Endothelial cell of umbilical vein (primary cell): ENCODE results near the gene MUC5AC. TPM values are rescaled to one million over a fixed set of nuclear protein-coding genes. Genes with fewer than 3 reads are reported as not detected.

Source experiments
- BruUV-seq: library from RNA; stranded (reverse); fragments of 400-500 nt; replicated peaks from 2 replicates; lab custom pipeline; 2021; lab: Mats Ljungman, UMichigan
- CTCF ChIA-PET: fragments of 300-600, 350-600 bp; sonication (Branson Sonifier 250); formaldehyde crosslinking; loops from one replicate; lab custom pipeline; 2021; ENCODE audit warnings: antibody characterized with exemption, inconsistent platforms; lab: Charles Lee
- POLR2A ChIA-PET: fragments of 300-600, 350-600 bp; sonication (Branson Sonifier 250); formaldehyde crosslinking; loops from one replicate; lab custom pipeline; 2021; ENCODE audit warnings: antibody characterized with exemption, inconsistent platforms; lab: Charles Lee
- DNase-seq: peaks from one replicate; pipeline ENCODE4 v3.0.0-alpha.2; 2011; ENCODE audit warnings: low read depth, low spot score
- FAIRE-seq: peaks from 2 replicates; lab custom pipeline; 2011; peaks lifted over from hg19 to GRCh38; lab: Jason Lieb, UNC
- H2AFZ ChIP-seq: 2 replicates; pipeline ENCODE4 v1.6.0; 2012; ENCODE audit warnings: low read depth, low read length, control low read depth, inconsistent platforms
- H3K27ac ChIP-seq: 2 replicates; pipeline ENCODE4 v1.5.1; 2011; ENCODE audit warnings: low read depth, mild to moderate bottlenecking, control low read depth, low read length, moderate library complexity; ENCODE audit not compliant: insufficient read depth
- H3K27me3 ChIP-seq, 2 experiments: 2 replicates each; pipeline versions ENCODE4 v1.6.0 to v1.6.1; 2011; ENCODE audit warnings: low read length in 2 of 2, mixed read lengths in 1 of 2; ENCODE audit not compliant: control insufficient read depth in 2 of 2, insufficient read depth in 2 of 2
- H3K36me3 ChIP-seq, 2 experiments: 2 replicates in 1 of 2; 3 replicates in 1 of 2; pipeline ENCODE4 v1.5.1; 2011; ENCODE audit warnings: low read length in 2 of 2, mild to moderate bottlenecking in 1 of 2, moderate library complexity in 1 of 2; ENCODE audit not compliant: control insufficient read depth in 2 of 2, insufficient read depth in 2 of 2; ENCODE audit errors: extremely low read depth in 1 of 2
- H3K4me1 ChIP-seq: 3 replicates; pipeline ENCODE4 v1.5.1; 2011; ENCODE audit warnings: mild to moderate bottlenecking, low read length; ENCODE audit not compliant: control insufficient read depth, insufficient read depth; ENCODE audit errors: extremely low read depth
- H3K4me2 ChIP-seq: 2 replicates; pipeline ENCODE4 v1.6.1; 2011; ENCODE audit warnings: low read length, control low read depth, mixed read lengths; ENCODE audit not compliant: insufficient read depth
- H3K4me3 ChIP-seq, 3 experiments: fragments of 200-600 bp in 1 of 3; sonication (generic), shearing (Covaris generic) in 1 of 3; replicated peaks in 1 of 3; 2 replicates each; pipeline ENCODE4 v1.5.1; 2011 to 2016; ENCODE audit warnings: control low read depth in 3 of 3, low read length in 3 of 3, mild to moderate bottlenecking in 2 of 3, inconsistent platforms in 1 of 3, low read depth in 1 of 3, moderate library complexity in 1 of 3; ENCODE audit not compliant: insufficient read depth in 1 of 3
- H3K79me2 ChIP-seq: 2 replicates; pipeline ENCODE4 v1.6.0; 2012; ENCODE audit warnings: low read length, inconsistent platforms; ENCODE audit not compliant: control insufficient read depth, insufficient read depth
- H3K9ac ChIP-seq: replicated peaks from 2 replicates; pipeline ENCODE3; 2011; ENCODE audit warnings: low read length, control low read depth; ENCODE audit not compliant: insufficient read depth; ENCODE audit errors: extremely low read depth
- H3K9me1 ChIP-seq: replicated peaks from 3 replicates; pipeline ENCODE4 v1.6.0; 2011; ENCODE audit warnings: mild to moderate bottlenecking, low read length; ENCODE audit not compliant: control insufficient read depth, insufficient read depth; ENCODE audit errors: extremely low read depth
- H3K9me3 ChIP-seq: replicated peaks from 2 replicates; pipeline ENCODE4 v1.5.1; 2012; ENCODE audit warnings: low read length, inconsistent platforms; ENCODE audit not compliant: control insufficient read depth, insufficient read depth
- H4K20me1 ChIP-seq: replicated peaks from 2 replicates; pipeline ENCODE3; 2011; ENCODE audit warnings: mild to moderate bottlenecking, low read length; ENCODE audit not compliant: control insufficient read depth, insufficient read depth; ENCODE audit errors: extremely low read depth
- CTCF ChIP-seq, 2 donors: IDR thresholded peaks; 1 replicate in 1 of 2; 2 replicates in 1 of 2; pipeline ENCODE4 v1.5.1; 2011; ENCODE audit warnings: low read length in 2 of 2, mild to moderate bottlenecking in 2 of 2, moderate library complexity in 2 of 2, control low read depth in 1 of 2, inconsistent platforms in 1 of 2, low read depth in 1 of 2; ENCODE audit not compliant: insufficient read depth in 1 of 2; ENCODE audit errors: extremely low read depth in 1 of 2
- EZH2 ChIP-seq: IDR thresholded peaks from 2 replicates; pipeline ENCODE4 v1.6.1; 2012; ENCODE audit warnings: borderline replicate concordance, low read depth, mild to moderate bottlenecking, moderate library complexity, low read length, inconsistent platforms; ENCODE audit not compliant: severe bottlenecking
- FOS ChIP-seq: IDR thresholded peaks from 2 replicates; pipeline ENCODE4 v1.6.1; 2011; ENCODE audit warnings: mild to moderate bottlenecking, low read length, moderate library complexity, borderline replicate concordance; ENCODE audit not compliant: insufficient read depth
- GATA2 ChIP-seq: IDR thresholded peaks from 2 replicates; pipeline ENCODE4 v1.7.0; 2011; ENCODE audit warnings: low read depth, mild to moderate bottlenecking, moderate library complexity, mixed read lengths, low read length; ENCODE audit not compliant: insufficient read length, insufficient read depth
- JUN ChIP-seq: IDR thresholded peaks from 2 replicates; pipeline ENCODE4 v1.6.1; 2011; ENCODE audit warnings: borderline replicate concordance, low read depth; ENCODE audit not compliant: insufficient read length, insufficient read depth
- MAX ChIP-seq: IDR thresholded peaks from 2 replicates; pipeline ENCODE4 v1.6.1; 2011; ENCODE audit not compliant: insufficient read depth, insufficient read length
- MYC ChIP-seq: IDR thresholded peaks from one replicate; pipeline ENCODE4 v1.6.1; 2011; ENCODE audit warnings: mild to moderate bottlenecking, low read depth, low read length
- POLR2A ChIP-seq: IDR thresholded peaks from 2 replicates; pipeline ENCODE4 v1.6.1; 2012; ENCODE audit warnings: low read depth, mild to moderate bottlenecking, control low read depth, low read length
- POLR2AphosphoS5 ChIP-seq: IDR thresholded peaks from 2 replicates; pipeline ENCODE4 v1.6.1; 2012; ENCODE audit warnings: low read depth, mild to moderate bottlenecking, control low read depth, low read length, moderate library complexity; ENCODE audit not compliant: insufficient read depth
- dilution Hi-C: fragments of 300-500 bp; cut with MboI; formaldehyde crosslinking; loops from one replicate; pipeline ENCODE4 v1.15.0; 2019; ENCODE audit warnings: low sequenced_read_pairs; ENCODE audit not compliant: extremely low pct_ligation_motif_present
- intact Hi-C: fragments of 100-400 bp; cut with micrococcal nuclease; formaldehyde crosslinking; loops from one replicate; pipeline ENCODE4 v1.10.0; 2022
- polyA plus RNA-seq, 4 experiments: library from polyadenylated mRNA; depleted of rRNA in 3 of 4; stranded (reverse) in 3 of 4; unstranded in 1 of 4; fragments of >200 nt; gene quantifications; 2 replicates each; pipeline versions ENCODE4 v1.2.1 to v1.2.3, GENCODE V29; 2011 to 2012; ENCODE audit warnings: missing spikeins in 1 of 4
- total RNA-seq: library from RNA; stranded (reverse); gene quantifications from 2 replicates; pipeline ENCODE4 v1.2.3, GENCODE V29; 2021

Gene MUC5AC
- total and polyA plus RNA-seq, 2 donors (not counting 3 experiments of a cell fraction or from before 2014, with no cell fraction given), result not detected

DNA sequence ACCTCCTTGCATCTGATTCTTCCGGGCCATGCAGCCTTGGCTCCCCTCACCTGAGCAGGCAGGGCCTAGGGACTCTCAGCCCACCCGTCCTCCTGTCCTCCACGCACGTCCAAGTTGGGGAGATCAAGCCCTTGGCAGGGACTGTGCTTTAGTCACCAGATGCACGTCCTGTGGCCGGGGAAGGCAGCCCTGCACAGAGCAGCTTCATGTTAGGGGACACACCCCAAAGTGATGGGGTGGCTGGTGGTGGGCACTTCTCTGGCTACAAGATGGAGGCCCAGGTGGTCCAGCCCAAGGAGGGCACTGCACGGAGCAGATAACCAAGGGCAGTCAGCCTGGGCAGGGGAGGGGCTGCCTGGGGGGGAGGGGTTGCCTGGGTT lies 66.3 kb downstream of the MUC5AC start:
- Histone ChIP-seq H4K20me1 (no peaks in the 10 kb centered on the region), H3K27ac (no peak overlapping the region), H3K9me1 (no peaks in the 10 kb centered on the region), H3K4me3 (no peak overlapping the region), H3K4me1 (no peaks in the 10 kb centered on the region), H3K9me3 (no peaks in the 10 kb centered on the region), H3K27me3 (no peaks in the 10 kb centered on the region), H3K36me3 (no peaks in the 10 kb centered on the region), H3K79me2 (no peaks in the 10 kb centered on the region), H2AFZ (no peak overlapping the region), H3K4me2 (no peak overlapping the region), H3K9ac (no peak overlapping the region)
- intact Hi-C loops, result no loop called here
- DNase-seq (no peak), FAIRE-seq (no peak)
- TF ChIP-seq JUN (no peak), GATA2 (no peak), POLR2AphosphoS5 (no peak), MYC (no peak), MAX (no peak)
- CTCF ChIA-PET, result no interaction called here
- POLR2A ChIA-PET, result no interaction called here
- no TSS peak for BruUV-seq
- dilution Hi-C loops, result no loop called here

DNA sequence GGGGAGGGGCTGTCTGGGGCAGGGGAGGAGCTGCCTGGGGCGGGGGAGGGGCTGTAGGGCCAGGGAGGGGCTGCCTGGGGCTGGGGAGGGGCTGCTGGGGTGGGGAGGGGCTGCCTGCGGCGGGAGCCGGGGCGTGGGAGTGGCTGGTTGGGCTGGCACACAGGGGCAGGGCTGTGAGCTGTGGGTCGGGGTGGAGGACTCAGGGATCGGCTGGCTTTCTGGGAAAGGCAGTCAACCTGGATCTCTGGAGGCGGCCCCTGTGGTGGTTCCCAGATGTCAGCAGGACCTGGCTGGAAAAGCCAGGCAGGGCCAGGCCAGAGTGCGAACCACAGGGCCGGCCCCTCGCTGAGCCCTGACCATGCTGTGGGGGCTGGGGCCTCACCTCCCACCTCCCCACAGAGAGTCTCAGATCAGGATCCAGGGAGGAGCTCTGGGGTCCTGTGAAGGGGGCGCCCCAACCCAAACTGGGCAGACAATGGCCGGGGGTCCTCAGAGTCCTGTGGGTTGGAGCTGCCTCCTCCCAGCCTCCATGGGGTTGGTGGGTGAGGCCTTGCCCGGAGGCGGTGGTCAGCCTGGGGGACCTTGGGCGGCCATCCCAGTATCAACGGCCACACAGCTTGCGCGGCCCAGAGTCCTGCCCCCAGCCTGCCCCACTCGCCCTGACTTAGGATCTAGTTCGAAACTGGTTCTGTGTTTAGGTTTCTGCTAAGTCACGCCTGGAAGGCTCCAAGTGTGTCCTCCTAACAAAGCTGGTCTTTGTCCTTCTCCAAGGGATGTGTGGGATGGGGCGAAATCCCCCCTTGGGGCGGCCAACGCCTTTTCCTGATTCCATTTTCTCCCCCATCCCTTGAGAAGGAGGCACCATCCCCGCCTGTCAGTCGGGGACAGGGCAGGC lies 67.0 kb downstream of the MUC5AC start:
- Histone ChIP-seq H3K4me1 (no peaks in the 10 kb centered on the region), H3K9me1 (no peaks in the 10 kb centered on the region), H3K9ac (no peak overlapping the region), H3K79me2 (no peaks in the 10 kb centered on the region), H3K36me3 (no peaks in the 10 kb centered on the region), H3K4me3 (no peak overlapping the region), H3K4me2 (no peak overlapping the region), H4K20me1 (no peaks in the 10 kb centered on the region), H3K27ac (no peak overlapping the region), H3K27me3 (no peaks in the 10 kb centered on the region), H2AFZ (no peak overlapping the region), H3K9me3 (no peaks in the 10 kb centered on the region)
- BruUV-seq, result no TSS peak
- CTCF ChIA-PET, result interaction anchor here (1.4 kb wide), 1 partner anchor 350 kb away, joined by 3 read pairs; no protein-coding TSS in a partner anchor
- POLR2A ChIA-PET, result no interaction called here
- no peak for FAIRE-seq
- no peak for DNase-seq
- dilution Hi-C loops (no loop called here), intact Hi-C loops (no loop called here)
- no peak for TF ChIP-seq POLR2AphosphoS5
- TF ChIP-seq EZH2, result no peak
- TF ChIP-seq CTCF (IDR thresholded peaks at IDR 0.05; ENCODE audit: extremely low read depth in 1 of 2, insufficient read depth in 1 of 2, low read depth in 1 of 2, low read length in 2 of 2), result no peak
- no peak for TF ChIP-seq FOS
- no peak for TF ChIP-seq POLR2A
- no peak for TF ChIP-seq GATA2
- TF ChIP-seq MYC, result no peak
- no peak for TF ChIP-seq MAX
- TF ChIP-seq JUN, result no peak
